ENCODE results near the gene LMX1A. TPM values are rescaled to one million over a fixed set of nuclear protein-coding genes. Genes with fewer than 3 reads are reported as not detected.

The LMX1A gene
- not detected in 2 replicates for total RNA-seq

GRCh38 chr1:165355977-165356811 is at the start of gene LMX1A:
TSS of gene LMX1A (minus strand) at chr1:165356715. CDS start at chr1:165355559, 1,156 bp downstream.

Other genes with a start within 250 kb of the LMX1A start
- not detected in 2 replicates for gene RXRG, start 88.4 kb upstream of the LMX1A start, total RNA-seq
- gene LRRC52, start 187.3 kb upstream of the LMX1A start, total RNA-seq = not detected in 2 replicates